Mesothelial cell of epicardium (in vitro differentiated cells): ENCODE results near the gene SSX2IP. TPM values are rescaled to one million over a fixed set of nuclear protein-coding genes. Genes with fewer than 3 reads are reported as not detected.
A peak's percentile ranks its signal among the peaks of the same experiment; 100 is the strongest.

ENCODE experiments used
- DNase-seq, 2 experiments: peaks; one replicate each; pipeline ENCODE4 v3.0.0; 2021; ENCODE audit warnings: low spot score in 2 of 2; ENCODE audit not compliant: unreplicated experiment in 2 of 2
- H3K27ac Mint-ChIP-seq: 2 replicates; pipeline ENCODE4 v1.8.0; 2021; ENCODE audit warnings: mixed read lengths
- H3K27me3 Mint-ChIP-seq: 2 replicates; pipeline ENCODE4 v1.8.0; 2021; ENCODE audit warnings: low read depth, mixed read lengths
- H3K36me3 Mint-ChIP-seq: 2 replicates; pipeline ENCODE4 v1.8.0; 2021; ENCODE audit warnings: mixed read lengths
- H3K4me1 Mint-ChIP-seq: 2 replicates; pipeline ENCODE4 v1.8.0; 2021; ENCODE audit warnings: mixed read lengths
- H3K4me3 Mint-ChIP-seq: 2 replicates; pipeline ENCODE4 v1.8.0; 2021; ENCODE audit warnings: mild to moderate bottlenecking, moderate library complexity, mixed read lengths
- H3K9me3 Mint-ChIP-seq: 2 replicates; pipeline ENCODE4 v1.8.0; 2021; ENCODE audit warnings: mixed read lengths
- total RNA-seq: library from RNA; stranded (reverse); gene quantifications from 3 replicates; pipeline ENCODE4 v1.2.1, GENCODE V29; 2021
- TF ChIP-seq, protein P1 (sequence below): fragments of 200-600 bp; sonication (generic); IDR thresholded peaks from one replicate; pipeline ENCODE4 v1.5.0; 2021; ENCODE audit warnings: antibody characterized with exemption; ENCODE audit not compliant: unreplicated experiment

Gene SSX2IP
- total RNA-seq, 1 donor from 2014 or later = 18.2 TPM

DNA sequence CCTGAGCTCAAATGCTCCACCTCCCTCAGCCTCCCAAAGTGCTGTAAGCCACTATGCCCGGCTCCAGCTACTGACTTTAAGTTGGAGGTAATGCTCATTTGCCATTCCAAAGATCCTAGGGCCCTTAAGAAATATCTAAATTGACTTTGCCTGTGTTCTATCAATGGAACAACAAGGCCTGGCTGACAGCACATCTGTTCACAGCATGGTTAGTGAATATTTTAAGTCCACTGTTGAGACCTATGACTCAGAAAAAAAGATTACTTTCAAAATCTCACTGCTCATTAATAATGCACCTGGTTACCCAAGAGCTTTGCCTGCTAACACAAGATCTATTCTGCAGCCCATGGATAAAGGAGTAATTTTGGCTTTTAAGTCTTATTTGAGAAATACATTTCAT lies 3.5 kb upstream of the SSX2IP start:
- H3K36me3 Mint-ChIP-seq = no peaks in the 10 kb centered on the region
- no peaks in the 10 kb centered on the region for H3K27me3 Mint-ChIP-seq
- peaks cover 41% of the 10 kb centered on the region for H3K4me1 Mint-ChIP-seq
- no peak overlapping the region for H3K27ac Mint-ChIP-seq
- DNase-seq = no peak
- H3K4me3 Mint-ChIP-seq = no peak overlapping the region
- TF ChIP-seq, protein P1, sequence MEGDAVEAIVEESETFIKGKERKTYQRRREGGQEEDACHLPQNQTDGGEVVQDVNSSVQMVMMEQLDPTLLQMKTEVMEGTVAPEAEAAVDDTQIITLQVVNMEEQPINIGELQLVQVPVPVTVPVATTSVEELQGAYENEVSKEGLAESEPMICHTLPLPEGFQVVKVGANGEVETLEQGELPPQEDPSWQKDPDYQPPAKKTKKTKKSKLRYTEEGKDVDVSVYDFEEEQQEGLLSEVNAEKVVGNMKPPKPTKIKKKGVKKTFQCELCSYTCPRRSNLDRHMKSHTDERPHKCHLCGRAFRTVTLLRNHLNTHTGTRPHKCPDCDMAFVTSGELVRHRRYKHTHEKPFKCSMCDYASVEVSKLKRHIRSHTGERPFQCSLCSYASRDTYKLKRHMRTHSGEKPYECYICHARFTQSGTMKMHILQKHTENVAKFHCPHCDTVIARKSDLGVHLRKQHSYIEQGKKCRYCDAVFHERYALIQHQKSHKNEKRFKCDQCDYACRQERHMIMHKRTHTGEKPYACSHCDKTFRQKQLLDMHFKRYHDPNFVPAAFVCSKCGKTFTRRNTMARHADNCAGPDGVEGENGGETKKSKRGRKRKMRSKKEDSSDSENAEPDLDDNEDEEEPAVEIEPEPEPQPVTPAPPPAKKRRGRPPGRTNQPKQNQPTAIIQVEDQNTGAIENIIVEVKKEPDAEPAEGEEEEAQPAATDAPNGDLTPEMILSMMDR = no peak
- H3K9me3 Mint-ChIP-seq = peaks cover 9% of the 10 kb centered on the region

DNA sequence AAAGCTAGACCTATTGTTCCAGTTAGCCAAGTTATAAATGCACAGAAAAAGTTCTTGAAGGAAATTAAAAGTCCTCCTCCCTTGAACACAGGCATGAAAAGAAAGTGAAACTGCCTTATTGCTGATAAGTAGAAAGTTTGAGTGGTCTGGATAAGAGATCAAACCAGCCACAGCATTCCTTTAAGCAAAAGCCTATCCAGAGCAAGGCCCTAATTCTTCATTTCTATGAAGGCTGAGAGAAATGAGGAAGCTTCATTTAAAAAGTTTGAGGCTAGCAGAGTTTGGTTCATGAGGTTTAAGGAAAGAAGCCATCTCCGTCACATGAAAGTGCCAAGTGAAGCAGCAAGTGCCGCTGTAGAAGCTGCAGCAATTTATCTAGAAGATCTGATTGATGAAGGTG lies 2.7 kb upstream of the SSX2IP start:
- Mint-ChIP-seq H3K36me3 (no peaks in the 10 kb centered on the region), H3K27ac (peak overlapping the region; percentile 89), H3K9me3 (peaks cover 9% of the 10 kb centered on the region)

DNA sequence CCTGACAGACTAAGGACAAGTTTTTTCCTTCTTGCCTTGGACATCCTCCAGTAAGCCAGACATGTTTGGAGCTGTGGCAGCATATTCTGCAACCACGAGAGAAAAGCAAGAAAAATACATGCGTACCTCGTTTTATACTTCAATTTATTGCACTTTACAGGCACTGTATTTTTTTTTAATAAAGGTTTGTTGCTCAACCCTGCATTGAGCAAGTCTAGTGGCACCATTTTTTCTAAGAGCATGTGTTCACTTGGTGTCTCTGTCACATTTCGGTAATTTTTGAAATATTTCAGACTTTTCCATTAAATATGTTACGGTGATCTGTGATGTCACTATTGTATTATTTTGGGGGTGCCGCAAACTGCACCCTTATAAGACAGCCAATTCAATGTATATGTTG lies 2.1 kb upstream of the SSX2IP start:
- no peak overlapping the region for H3K4me3 Mint-ChIP-seq
- TF ChIP-seq, protein P1 = no peak
- no peaks in the 10 kb centered on the region for H3K27me3 Mint-ChIP-seq
- H3K36me3 Mint-ChIP-seq = no peaks in the 10 kb centered on the region
- peak overlapping the region; percentile 89 for H3K27ac Mint-ChIP-seq
- peaks cover 39% of the 10 kb centered on the region for H3K4me1 Mint-ChIP-seq
- peaks cover 9% of the 10 kb centered on the region for H3K9me3 Mint-ChIP-seq
- no peak for DNase-seq

More for the DNA sequence above, 2.7 kb upstream of the SSX2IP start:
- peaks cover 39% of the 10 kb centered on the region for H3K4me1 Mint-ChIP-seq
- DNase-seq = no peak
- TF ChIP-seq, protein P1 = no peak
- H3K27me3 Mint-ChIP-seq = no peaks in the 10 kb centered on the region
- no peak overlapping the region for H3K4me3 Mint-ChIP-seq

DNA sequence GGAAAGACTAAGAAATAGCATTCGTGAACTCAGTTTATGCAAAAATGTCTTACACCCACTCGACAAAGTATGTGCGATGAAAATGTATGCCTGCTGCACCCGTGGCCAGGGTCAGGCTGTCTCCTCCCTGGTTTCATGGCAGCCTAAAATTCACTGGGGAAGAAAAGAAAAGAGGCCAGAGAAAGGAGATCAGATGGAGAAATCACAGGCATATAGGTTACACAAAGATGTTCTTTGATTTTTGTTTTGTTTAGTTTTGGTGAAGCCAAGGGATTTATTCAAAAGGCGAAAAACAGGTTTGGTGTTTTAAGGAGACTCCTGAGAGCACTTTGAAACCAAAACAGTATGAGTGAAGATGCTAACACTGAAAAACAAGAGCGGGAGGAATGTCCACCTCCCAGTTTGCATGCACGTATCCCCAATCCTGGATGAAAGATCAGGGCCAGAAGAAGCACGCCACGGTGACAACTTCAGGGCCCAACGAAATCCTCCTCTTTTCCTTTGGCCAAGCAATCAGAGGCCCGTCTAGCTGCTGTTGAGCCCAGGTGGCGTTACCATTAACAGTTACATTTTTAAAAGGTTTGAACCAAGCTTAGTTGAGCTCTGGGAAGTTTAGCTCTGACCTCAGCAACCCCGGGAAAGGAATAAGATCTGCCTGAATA lies 992 bp upstream of the SSX2IP start:
- Mint-ChIP-seq H3K36me3 (no peaks in the 10 kb centered on the region), H3K4me3 (peak overlapping the region; percentile 87), H3K27ac (peak overlapping the region; percentile 74), H3K27me3 (no peaks in the 10 kb centered on the region), H3K4me1 (peaks cover 42% of the 10 kb centered on the region), H3K9me3 (peaks cover 9% of the 10 kb centered on the region)
- TF ChIP-seq, protein P1 = no peak
- DNase-seq = no peak

DNA sequence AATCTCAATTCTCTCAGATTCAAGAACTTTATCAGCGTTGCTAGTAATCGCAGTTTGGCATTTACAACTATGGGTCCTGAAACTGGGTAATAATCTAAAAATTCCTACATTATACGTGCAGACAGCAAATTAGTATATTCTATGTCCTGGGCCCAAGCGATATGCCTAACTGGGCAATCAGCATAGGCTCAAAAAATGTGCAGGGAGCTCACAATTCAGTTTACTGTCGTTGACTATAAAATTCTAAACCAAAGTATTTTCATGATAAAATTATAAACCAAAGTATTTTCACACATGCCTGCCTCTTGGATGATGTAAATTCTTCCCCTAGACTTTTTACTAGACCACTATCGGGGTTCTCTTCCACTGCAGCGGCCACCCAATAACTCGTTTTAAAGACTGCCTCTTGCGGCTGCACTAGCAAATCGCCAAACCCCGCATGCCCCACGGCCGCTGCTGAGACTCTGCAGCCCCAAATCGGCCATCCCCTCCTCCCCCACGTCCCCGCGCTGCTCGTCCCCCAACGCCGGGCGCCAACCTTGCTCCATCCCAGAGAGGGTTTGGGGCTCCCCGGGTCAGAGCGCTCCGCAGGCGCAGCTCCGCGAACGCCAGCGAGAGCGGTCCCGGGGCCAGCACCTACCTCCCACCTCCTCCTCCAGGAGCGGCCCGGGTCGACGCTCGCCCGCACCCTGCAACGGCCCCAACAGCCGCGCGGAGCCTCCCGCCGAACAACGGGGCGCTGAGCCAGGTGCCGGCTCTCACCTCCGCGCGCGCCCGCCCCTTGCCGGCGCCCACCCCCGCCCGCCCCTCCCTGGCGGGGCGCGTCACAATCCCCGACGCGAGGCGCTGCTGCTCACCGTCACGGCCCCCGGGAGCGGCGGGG lies 506 bp downstream of the SSX2IP start:
- TF ChIP-seq, protein P1 = no peak
- Mint-ChIP-seq H3K36me3 (no peaks in the 10 kb centered on the region), H3K9me3 (peaks cover 9% of the 10 kb centered on the region), H3K4me1 (peaks cover 44% of the 10 kb centered on the region), H3K4me3 (peak overlapping the region; percentile 87), H3K27ac (peak overlapping the region; percentile 92), H3K27me3 (no peaks in the 10 kb centered on the region)
- DNase-seq = peak; percentile 40 to 72
